K562 (cell line): Measurements from ENCODE around the gene KPNA3.

Experiments used
- POLR2A ChIP-seq: fragments of 450-650 bp; conservative IDR thresholded peaks from 2 replicates; pipeline ENCODE4 v1.6.1; 2016
- SREBF2 ChIP-seq: sonication (generic); formaldehyde crosslinking; IDR thresholded peaks from 2 replicates; pipeline ENCODE4 v1.4.0; 2020; ENCODE audit warnings: mild to moderate bottlenecking, missing genetic modification reagents

DNA sequence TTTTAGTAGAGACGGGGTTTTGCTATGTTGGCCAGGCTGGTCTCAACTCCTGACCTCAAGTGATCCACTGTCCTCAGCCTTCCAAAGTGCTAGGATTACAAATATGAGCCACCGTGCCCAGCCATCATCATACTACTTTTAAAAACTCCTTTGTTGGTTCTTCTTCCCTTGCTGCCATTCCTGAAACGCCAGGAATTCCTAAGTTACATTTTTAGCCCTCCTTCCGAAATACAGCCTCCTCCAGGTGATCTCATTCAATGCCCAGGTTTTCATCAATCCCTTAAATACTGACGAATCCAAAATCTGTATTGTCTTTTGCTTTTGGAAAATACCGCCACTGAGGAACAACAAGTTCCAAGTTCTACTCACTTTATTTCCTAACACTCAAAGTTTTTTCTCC lies 75.9 kb downstream of the KPNA3 start:
- TF ChIP-seq SREBF2 (CRISPR knock-in tag) (no peak), POLR2A (no peak)
